Vagina (tissue), 2 donors: Measurements from ENCODE around the gene AIFM3.

Source experiments
- POLR2A ChIP-seq, 2 donors: fragments of 450-650 bp; IDR thresholded peaks; one replicate each; pipeline ENCODE4 v1.6.1; 2017; ENCODE audit warnings: antibody characterized with exemption in 2 of 2, mild to moderate bottlenecking in 2 of 2, moderate library complexity in 2 of 2
- POLR2AphosphoS5 ChIP-seq, 2 donors: sonication (generic); formaldehyde crosslinking; IDR thresholded peaks; one replicate each; pipeline ENCODE4 v1.9.0; 2017; ENCODE audit warnings: antibody characterized with exemption in 2 of 2, mild to moderate bottlenecking in 2 of 2, low read depth in 1 of 2; ENCODE audit not compliant: insufficient read depth in 1 of 2
- TF ChIP-seq, protein P1 (sequence below), 3 experiments: fragments of 450-650 bp in 2 of 3; fragments of 200-600 bp in 1 of 3; sonication (generic) in 1 of 3; IDR thresholded peaks; one replicate each; pipeline ENCODE4 v1.5.1; 2017 to 2019; ENCODE audit warnings: antibody characterized with exemption in 3 of 3, mild to moderate bottlenecking in 2 of 3, moderate library complexity in 2 of 3

DNA sequence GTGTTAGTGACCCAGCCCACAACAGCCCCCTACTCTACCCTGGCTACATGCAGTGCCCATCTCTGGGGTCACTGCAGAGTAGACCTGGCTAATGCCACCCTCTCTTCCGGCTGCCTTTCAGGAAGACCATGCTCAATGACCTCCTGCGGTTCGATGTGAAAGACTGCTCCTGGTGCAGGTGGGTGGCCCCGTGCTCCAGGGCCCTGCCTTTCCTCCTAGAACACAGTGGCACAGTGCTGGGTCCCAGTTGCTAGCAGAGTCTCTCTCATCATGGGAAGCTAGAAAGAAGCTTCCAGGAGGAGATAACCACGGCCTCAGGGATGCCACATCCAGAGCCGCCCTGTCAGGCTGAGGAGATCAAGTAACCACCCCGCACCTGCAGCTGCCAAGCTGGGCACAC, 18.7 kb downstream of the AIFM3 start:
- TF ChIP-seq, protein P1, sequence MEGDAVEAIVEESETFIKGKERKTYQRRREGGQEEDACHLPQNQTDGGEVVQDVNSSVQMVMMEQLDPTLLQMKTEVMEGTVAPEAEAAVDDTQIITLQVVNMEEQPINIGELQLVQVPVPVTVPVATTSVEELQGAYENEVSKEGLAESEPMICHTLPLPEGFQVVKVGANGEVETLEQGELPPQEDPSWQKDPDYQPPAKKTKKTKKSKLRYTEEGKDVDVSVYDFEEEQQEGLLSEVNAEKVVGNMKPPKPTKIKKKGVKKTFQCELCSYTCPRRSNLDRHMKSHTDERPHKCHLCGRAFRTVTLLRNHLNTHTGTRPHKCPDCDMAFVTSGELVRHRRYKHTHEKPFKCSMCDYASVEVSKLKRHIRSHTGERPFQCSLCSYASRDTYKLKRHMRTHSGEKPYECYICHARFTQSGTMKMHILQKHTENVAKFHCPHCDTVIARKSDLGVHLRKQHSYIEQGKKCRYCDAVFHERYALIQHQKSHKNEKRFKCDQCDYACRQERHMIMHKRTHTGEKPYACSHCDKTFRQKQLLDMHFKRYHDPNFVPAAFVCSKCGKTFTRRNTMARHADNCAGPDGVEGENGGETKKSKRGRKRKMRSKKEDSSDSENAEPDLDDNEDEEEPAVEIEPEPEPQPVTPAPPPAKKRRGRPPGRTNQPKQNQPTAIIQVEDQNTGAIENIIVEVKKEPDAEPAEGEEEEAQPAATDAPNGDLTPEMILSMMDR (IDR thresholded peaks at IDR 0.05) = no peak
- TF ChIP-seq POLR2A (IDR thresholded peaks at IDR 0.05) (no peak), POLR2AphosphoS5 (IDR thresholded peaks at IDR 0.05; ENCODE audit: insufficient read depth in 1 of 2, low read depth in 1 of 2) (no peak)
